Keratinocyte (primary cell): ENCODE results near the gene KRTAP9-6.

Experiments used
- EZH2 ChIP-seq: IDR thresholded peaks from one replicate; pipeline ENCODE4 v1.6.1; 2012; ENCODE audit warnings: inconsistent platforms, mild to moderate bottlenecking, low read length, moderate library complexity
- TF ChIP-seq, protein P1 (sequence below), 3 experiments: IDR thresholded peaks in 1 of 3; conservative IDR thresholded peaks in 1 of 3; optimal IDR thresholded peaks in 1 of 3; 2 replicates in 2 of 3; 3 replicates in 1 of 3; pipeline versions ENCODE3 to v1.5.1; 2011; ENCODE audit warnings: low read length in 3 of 3, mild to moderate bottlenecking in 3 of 3, moderate library complexity in 2 of 3, control low read depth in 1 of 3, inconsistent platforms in 1 of 3; ENCODE audit not compliant: insufficient read depth in 2 of 3; ENCODE audit errors: extremely low read depth in 1 of 3

DNA sequence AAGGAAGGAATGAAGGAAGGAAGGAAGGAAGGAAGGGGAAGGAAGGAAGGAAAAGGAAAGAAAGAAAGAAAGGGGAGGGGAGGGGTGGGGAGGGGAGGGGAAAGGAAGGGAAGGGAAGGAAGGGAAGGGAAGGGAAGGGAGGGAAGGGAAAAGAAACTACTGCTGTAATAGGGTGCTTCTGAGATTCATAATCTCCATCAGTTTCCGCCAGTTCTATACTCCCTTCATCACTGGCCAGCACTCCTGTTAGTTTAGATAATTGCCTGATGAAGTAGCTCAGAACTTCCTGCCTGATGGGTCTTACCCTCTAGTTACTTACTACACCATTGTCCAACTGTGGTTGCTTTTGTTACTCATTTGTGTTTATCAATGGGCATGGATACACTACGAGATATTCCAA lies 2.0 kb upstream of the KRTAP9-6 start:
- TF ChIP-seq, protein P1, sequence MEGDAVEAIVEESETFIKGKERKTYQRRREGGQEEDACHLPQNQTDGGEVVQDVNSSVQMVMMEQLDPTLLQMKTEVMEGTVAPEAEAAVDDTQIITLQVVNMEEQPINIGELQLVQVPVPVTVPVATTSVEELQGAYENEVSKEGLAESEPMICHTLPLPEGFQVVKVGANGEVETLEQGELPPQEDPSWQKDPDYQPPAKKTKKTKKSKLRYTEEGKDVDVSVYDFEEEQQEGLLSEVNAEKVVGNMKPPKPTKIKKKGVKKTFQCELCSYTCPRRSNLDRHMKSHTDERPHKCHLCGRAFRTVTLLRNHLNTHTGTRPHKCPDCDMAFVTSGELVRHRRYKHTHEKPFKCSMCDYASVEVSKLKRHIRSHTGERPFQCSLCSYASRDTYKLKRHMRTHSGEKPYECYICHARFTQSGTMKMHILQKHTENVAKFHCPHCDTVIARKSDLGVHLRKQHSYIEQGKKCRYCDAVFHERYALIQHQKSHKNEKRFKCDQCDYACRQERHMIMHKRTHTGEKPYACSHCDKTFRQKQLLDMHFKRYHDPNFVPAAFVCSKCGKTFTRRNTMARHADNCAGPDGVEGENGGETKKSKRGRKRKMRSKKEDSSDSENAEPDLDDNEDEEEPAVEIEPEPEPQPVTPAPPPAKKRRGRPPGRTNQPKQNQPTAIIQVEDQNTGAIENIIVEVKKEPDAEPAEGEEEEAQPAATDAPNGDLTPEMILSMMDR (optimal IDR thresholded peaks at IDR 0.05 in 1 of 3, IDR thresholded peaks at IDR 0.05 in 1 of 3, conservative IDR thresholded peaks at IDR 0.05 in 1 of 3; ENCODE audit: extremely low read depth in 1 of 3, insufficient read depth in 2 of 3, low read length in 3 of 3): no peak
- TF ChIP-seq EZH2: no peak
